Fibroblast of mammary gland (primary cell): ENCODE results near the gene RFT1.

Experiments used
- DNase-seq: peaks from one replicate; pipeline ENCODE4 v3.0.0-alpha.2; 2010; ENCODE audit warnings: low read depth
- H3K4me3 ChIP-seq: 2 replicates; pipeline ENCODE4 v1.5.1; 2011; ENCODE audit warnings: low read depth, mild to moderate bottlenecking, low read length, moderate library complexity; ENCODE audit not compliant: control insufficient read depth
- CTCF ChIP-seq: conservative IDR thresholded peaks from 2 replicates; pipeline ENCODE4 v1.5.1; 2011; ENCODE audit warnings: low read depth, low read length, inconsistent platforms; ENCODE audit not compliant: control insufficient read depth, insufficient read depth

The RFT1 gene

GRCh38 chr3:53142986-53143385 is 12.8 kb upstream of the RFT1 start:
- DNase-seq: no peak
- no peak overlapping the region for H3K4me3 ChIP-seq
- no peak for TF ChIP-seq CTCF

- no peak for TF ChIP-seq CTCF
- H3K4me3 ChIP-seq: no peak overlapping the region
- DNase-seq: peak; percentile 85
Observed at GRCh38 chr3:53140847-53141845, 10.9 kb upstream of the RFT1 start.

GRCh38 chr3:53139906-53140846 is 9.9 kb upstream of the RFT1 start:
- no peak for TF ChIP-seq CTCF
- no peak overlapping the region for H3K4me3 ChIP-seq
- no peak for DNase-seq

- DNase-seq: peak; percentile 64
- no peak for TF ChIP-seq CTCF
- no peak overlapping the region for H3K4me3 ChIP-seq
Observed at GRCh38 chr3:53137835-53138446, 7.7 kb upstream of the RFT1 start.

- H3K4me3 ChIP-seq: no peak overlapping the region
- no peak for TF ChIP-seq CTCF
- DNase-seq: no peak
Observed at GRCh38 chr3:53137221-53137620, 7.0 kb upstream of the RFT1 start.

- TF ChIP-seq CTCF: peak; percentile 84
- H3K4me3 ChIP-seq: no peak overlapping the region
- peak; percentile 65 for DNase-seq
Observed at GRCh38 chr3:53134631-53135232, 4.5 kb upstream of the RFT1 start.
